Stimulated activated CD8-positive, alpha-beta memory T cell treated with anti-CD3 and anti-CD28 coated beads, Interleukin-4, amount 100 ng/mL, for 48 hours (primary cell): ENCODE data around the gene CTAG1A.
"Not testable (repeated sequence)": the region's sequence is repeated elsewhere in the genome, so short reads cannot be mapped to it uniquely, and the experiment has no call there.

Source experiments
- DNase-seq: peaks from one replicate; pipeline ENCODE4 v3.0.0-alpha.2; 2020

Gene CTAG1A

DNA sequence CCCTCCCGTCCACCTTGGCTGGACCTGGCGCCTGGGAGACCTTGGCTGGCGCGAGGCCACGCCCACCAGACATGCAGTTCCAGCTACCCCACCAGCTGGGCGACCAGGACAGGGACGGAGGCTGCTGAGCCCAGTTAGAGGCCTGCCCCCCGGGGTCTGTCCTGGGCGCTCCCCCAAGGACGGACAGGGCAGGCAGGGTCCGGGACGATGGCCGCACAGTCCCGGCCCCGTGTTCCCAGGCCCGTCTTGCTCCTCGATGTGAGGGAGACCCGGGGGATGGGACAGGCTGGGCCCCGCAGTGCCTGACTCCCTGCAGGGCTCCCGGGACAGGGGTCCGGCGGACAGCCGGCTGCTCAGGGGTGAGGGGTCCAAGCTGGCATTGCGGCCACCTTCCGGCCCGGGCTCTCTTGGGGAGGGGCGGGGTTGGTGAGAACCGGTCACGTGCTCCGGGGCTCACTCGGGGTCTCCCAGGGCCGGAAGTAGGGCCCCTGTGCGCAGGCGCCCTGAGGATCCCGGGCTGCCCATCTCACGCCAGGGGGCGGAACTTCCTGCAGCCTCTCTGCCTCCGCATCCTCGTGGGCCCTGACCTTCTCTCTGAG lies at the start of gene CTAG1A:
CTAG1A (plus strand) TSS at position 549 of the 599 bp plus-strand sequence. CDS start 74 bp downstream, outside the sequence.
- DNase-seq: not testable (repeated sequence)

DNA sequence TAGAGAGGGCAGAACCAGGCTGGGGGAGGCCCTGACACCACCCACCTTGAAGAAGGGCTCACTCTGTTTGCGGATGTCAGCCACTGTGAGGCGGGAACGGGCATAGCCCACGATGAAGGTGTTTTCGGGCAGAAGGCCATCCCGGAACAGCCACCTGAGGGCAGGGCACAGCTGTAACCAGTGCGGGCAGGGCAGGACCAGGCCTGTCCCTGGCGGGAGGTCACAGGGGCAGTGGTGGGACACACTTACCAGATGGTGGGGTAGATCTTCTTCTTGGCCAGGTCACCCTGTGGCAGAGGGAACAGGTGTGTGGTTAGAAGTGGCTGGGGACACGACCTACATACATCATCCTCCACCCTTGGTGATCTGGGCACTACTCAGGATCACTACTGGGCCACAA lies 49.0 kb upstream of the CTAG1A start:
- DNase-seq: no peak

DNA sequence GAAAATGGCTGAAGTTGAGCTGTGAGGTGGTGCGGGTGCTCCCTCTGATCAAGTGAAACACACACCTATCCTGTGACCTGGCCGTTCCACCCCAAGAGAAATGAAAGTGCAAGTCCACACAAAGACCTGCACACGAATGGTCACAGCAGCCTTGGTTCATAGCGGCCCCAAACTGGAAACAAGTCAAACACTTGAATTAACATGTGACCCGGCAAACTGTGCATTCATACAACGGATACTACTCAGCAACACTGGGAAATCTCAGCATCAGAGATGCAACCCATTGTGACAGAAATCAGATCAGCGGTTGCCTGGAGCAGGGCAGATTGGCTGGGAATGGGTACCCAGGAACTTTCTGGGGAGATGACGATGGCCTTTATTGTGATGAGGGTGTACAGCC lies 45.9 kb upstream of the CTAG1A start:
- DNase-seq: no peak

DNA sequence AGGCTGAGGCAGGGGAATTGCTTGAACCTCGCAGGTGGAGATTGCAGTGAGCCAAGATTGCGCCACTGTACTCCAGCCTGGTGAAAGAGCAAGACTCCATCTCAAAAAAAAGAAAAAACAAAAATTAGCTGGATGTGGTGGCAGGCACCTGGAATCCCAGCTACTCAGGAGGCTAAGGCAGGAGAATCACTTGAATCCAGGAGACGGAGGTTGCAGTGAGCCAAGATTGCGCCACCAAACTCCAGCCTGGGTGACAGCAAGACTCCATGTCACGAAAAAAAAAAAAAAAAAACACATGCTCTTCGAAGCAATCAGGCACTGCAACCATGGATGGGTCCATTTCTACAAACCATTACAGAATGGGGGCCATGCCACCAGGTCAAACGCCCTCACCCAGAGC lies 44.6 kb upstream of the CTAG1A start:
- DNase-seq: not testable (repeated sequence)

DNA sequence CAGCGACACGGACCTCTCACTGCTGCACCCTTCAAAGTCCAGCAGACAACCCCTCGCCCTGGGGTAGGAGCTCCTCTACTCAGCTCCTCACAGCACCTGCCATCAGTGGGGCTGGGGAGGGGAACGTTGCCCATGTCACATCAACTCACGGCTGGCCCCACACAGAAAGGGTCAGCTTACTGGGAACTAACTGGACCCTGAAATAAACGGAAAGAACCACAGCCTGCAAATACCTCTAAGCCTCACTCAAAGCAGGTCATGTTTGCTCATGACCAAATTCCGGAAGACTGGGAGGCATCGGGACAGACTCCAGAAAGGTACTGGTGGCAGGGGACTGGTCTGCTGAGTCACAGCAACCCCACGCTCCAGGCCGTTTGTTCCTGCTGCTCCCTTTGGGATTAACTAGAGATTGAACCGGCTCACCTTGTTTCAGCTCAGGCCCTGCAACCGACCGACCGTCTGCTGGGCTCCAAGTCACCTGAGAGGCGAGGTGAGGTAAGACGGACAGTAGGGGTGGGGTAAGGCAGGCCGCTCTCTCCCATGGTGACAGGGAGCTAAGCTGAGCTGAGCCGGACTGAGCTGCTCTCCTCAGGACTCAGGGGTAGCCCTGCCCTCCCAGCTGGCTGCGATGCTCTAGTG lies 43.9 kb upstream of the CTAG1A start:
- no peak for DNase-seq

DNA sequence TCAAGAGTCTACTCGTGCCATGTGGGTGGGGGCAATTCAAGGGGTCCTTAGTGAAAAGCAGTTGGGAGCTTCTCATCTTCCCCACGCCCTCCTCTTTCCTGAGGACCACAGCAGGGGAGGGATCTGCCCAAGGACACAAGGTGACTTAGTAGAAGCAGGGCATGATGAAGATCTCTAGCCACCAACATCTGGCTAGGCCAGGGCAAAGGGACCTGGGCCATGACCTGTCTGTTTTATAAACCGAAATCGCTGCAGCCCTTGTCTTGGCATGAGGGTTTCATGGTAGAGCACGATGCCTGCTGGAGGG lies 43.4 kb upstream of the CTAG1A start:
- no peak for DNase-seq

DNA sequence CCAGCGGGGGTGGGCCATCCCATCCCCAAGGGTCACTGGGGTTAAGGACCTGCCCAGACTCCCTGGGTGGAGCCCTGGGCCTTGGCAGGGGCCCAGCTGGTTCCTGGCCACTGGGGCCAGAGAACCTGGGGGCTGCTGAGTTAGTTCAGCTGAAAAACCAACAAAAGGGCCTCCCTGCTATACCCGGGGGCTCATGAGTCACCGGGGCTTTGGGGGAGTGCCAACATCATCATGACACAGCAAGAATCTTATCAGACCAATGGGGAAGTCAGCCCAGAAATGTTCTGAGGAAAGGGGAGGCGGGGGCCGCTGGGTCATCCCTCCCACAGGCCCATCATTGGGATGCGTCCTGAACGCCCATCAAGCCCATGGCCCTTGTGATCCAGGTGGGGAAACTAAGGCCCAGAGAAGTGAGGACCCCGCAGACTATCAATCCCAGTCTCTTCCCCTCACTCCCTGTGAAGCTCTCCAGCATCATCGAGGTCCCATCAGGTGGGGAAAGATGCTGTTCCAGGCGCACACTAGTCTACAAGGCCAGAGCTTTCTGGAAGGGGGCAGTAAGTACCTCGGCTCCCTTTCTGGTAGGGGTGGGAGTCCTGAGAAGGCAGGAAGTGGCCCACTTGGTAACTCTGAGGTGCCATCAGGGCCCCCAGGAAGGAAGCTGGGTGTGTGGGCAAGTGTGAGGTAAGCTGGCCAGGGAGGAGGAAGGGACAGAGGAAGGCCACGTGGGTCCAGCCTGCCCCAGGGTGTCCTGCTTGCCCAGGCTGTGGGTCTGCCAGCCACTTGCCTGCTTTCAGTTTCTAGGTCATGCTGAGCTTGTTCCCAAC lies 42.8 kb upstream of the CTAG1A start:
- DNase-seq: peak; percentile 71

DNA sequence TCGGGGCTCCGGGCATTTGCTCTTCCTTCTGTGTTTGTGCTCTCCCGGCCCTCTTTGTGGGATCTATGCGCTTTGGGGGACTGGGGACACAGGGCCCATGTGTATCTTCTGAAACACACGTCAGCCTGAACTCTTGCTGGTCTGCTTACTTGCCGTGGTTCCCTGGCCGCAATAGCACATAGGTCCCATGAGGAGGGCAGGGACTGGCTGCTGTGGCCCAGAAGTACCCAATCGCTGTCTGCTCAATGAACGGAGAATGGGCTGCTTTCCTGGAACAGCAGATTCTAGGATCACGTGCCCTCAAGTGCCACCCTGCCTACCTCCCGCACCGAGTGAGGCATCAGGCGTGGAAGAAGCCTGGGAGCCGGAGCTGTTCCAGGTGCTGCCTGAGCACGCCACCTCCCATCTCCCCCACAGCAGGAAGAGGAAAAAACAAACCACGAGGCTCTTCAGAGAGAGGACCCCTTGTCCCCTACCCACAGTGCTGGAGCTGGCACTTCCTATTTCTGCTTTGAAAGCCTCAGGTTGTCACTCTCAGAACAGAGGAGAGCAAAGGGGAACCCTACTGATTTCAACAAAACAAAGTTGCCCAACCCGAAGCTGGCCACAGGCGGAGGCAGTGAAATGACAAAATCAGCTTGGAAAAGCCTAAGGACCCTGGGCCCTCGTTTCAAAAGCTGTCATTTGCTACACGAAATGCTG lies 42.1 kb upstream of the CTAG1A start:
- DNase-seq: peak; percentile 56

DNA sequence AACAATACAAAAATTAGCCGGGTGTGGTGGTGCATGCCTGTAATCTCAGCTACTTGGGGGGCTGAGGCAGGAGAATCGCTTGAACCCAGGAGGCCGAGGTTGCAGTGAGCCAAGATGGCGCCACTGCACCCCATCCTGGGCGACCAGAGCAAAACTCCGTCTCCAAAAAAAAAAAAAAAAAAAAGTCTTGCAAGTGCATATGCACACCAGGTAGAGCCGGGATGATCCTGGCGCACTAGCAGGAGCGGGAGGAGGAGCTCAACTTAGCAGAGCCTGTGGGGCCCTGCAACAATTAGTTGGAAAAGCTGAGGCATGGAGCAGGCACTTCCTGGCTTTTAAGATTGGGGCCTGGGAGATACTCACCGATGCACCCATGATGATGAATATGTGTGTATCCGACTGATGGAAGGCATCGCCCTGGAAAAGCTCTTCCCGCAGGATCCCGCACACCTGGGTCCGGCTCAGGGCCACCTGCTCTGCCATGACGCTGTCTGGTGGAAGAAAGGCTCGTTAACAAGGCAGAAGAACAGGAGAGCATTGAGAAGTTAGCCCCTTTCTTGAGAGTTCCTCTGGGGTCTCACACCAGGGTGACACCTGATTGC lies 39.2 kb upstream of the CTAG1A start:
- no peak for DNase-seq

DNA sequence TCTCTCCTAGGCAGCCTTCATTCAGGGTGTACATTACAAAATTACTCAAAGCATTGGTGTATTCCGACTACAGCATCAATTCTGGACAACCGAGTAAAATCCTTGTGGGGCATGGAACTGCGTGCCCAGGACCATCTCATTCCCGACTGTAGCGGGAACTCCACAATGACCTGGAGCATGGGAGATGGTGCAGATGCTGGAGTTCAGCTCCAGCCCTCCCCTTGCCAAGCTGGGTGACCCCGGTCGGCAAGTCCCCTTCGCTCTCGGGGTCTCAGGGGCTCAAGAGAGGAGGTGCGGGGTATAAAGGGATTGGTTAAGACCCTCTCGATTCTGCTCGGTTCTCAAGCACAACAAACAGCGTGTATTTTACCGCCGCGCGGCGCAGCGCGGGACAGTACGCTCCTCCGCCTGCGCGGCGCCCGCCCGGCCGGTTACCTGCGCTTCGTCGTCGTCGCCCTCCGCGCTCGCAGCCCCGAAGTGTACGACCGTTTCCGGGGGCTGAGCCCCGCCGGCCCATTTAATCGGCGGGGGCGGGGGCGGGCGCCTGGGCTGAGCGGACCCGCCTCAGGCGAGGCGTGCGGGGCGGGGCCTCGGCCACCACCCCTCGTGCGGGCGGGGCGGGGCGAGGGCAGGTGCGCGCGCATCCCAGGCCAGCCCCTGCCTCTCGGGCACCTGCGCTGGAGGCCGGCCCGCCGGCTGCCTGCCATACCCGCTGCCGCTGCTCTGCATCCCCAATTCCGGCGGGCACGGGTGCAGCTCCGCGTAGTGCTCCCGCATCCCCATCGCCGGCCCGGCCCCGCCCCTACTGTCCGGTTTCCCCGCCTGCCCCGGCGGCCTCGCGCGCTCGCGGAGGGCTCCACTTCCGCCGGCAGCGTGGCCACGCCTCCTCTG lies 38.3 kb upstream of the CTAG1A start, which contains the start of gene G6PD:
G6PD (minus strand) TSS at position 493 of the 891 bp plus-strand sequence. CDS start 691 bp downstream, outside the sequence.
- DNase-seq: peak; percentile 83

DNA sequence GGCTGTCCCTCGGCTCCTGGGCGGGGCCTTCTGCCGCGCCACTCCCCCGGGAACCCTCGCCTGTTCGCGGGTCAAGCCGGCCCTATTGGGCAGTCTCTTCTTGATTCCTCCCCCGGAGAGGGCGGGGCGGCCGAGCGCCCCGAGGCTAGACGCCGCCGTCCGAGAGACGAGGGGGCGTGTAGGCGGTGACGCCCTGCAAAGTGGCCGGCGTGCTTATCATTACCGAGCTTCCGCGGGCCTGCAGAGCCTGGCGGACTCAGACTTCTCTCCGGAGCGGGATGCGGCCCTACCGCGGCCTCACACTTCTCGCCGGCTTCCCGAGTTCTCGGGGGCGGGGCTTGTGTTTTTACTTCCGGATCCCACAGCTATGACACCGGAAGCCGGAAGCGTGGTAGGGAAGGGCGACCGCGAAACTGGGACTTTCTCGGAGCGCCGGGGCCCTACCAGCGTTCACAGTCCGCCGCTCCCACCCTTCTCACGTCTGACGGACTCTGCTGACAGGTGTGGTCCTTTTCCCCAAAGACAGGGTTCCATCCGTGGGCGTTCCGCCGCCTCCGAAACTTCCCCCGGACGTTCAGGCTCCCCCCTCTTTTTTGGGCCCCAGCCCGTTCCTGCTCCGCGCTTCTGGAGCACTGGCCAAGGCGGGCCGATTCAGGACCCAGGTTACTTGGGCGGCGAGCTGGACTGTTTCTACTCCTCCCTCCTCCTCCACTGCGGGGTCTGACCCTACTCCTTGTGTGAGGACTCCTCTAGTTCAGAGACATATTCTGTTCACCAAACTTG lies 37.5 kb upstream of the CTAG1A start, which contains the start of gene IKBKG:
IKBKG (plus strand) TSS at position 376 of the 783 bp plus-strand sequence. CDS start 4,383 bp downstream, outside the sequence.
- DNase-seq: peak; percentile 90

DNA sequence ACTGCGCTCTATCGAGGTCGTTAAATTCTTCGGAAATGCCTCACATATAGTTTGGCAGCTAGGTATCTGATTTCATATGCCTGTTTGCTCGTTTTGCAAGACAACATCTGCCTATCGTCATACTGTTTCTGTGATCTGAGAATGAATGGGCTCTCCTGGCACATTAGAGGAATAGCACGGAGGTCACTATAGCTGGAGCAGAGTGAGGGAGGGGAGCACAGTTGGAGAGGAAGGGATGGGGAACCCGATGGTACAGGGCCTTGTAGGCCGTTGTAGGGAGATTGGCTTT lies 37.0 kb upstream of the CTAG1A start:
- no peak for DNase-seq

DNA sequence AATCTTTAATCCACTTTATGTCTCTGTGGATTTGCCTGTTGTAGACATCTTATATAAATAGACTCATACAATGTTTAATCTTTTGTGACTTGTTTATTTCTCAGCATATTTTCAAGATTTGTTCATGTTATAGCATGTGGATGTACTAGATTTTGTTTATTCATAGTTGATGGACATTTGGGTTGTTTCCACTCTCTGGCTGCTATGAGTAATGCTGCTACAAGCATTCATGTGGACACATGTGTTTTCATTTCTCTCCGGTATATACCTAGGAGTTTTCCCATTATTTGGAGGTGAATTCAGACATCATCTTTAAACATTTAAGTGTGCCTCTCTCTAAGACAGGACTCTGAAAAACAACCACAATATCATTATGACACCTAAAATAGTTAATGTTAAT lies 35.2 kb upstream of the CTAG1A start:
- no peak for DNase-seq

DNA sequence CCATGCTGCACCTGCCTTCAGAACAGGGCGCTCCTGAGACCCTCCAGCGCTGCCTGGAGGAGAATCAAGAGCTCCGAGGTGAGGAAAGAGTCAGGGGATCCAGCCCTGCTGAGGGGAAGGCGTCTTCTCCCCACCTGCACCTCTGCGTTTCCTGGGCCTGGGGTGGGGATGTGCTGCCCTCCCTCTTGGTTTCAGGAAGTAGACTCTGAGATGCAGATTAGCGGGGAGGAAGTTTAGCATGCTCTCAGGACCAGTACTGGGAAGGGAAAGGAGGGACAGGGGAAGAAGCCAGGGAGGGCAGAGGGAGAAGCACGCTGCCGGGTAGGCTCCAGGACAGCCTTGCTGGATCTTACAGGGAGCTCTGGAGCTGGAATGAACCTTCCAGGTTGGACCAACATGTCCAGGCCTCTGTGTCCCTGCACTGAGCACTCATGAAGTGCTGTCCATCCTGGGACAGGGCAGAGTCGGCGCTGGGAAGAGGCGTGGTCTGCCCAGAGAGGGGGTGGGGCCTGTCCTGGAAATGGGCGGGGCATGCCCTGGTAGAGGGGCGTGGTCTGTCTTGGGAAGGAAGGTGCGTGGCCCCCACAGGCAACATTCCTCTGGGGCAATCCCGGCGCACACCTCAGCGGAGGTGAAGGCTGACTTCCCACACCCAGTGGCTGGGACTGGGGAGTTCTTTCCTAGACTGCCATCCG lies 32.7 kb upstream of the CTAG1A start:
- not testable (repeated sequence) for DNase-seq

DNA sequence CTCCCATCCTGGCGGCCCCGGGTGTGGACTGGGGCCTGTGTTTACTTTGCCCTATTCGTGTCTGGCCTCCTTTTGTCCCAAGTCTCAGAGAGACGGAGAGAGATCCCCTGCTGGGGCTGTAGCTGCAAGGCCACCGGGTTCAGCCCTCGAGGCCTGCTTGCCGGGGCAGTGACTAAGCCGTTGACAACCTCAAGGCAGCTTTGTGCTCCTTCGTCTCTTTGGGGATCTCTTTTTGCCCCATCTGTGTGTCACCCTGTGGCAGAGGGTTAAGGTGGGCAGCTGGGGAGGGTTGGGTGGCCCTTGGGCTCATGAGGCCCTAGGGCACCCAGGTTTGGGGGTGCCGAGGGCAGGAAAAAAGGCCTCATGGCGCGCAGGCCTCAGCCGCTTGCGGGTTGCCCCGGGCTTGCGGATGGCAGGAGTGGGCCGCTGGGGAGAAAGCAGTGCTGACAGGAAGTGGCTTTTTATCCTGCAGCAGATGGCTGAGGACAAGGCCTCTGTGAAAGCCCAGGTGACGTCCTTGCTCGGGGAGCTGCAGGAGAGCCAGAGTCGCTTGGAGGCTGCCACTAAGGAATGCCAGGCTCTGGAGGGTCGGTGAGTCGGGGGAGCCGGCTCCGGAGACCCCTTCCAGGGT lies 26.8 kb upstream of the CTAG1A start:
- DNase-seq: not testable (repeated sequence)

DNA sequence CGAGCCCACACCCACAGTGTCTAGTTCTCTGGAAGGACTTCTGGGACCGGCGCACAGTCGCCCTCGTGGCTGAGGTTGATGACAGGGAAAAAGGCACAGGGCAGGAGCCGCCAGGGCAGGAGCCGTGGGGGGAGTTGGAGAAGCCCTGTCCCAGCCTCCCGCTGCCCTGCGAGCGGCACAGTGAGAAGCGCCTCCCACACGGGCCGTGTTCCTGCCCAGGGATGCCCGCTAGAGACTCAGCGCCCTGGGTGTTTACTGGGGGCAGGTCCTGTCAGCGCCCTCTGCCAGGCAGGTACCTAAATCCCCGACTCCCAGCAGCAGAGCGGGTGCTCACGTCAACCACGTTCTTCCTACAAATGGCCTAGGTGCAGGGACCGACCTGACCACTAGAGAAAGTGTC lies 26.0 kb upstream of the CTAG1A start:
- not testable (repeated sequence) for DNase-seq

DNA sequence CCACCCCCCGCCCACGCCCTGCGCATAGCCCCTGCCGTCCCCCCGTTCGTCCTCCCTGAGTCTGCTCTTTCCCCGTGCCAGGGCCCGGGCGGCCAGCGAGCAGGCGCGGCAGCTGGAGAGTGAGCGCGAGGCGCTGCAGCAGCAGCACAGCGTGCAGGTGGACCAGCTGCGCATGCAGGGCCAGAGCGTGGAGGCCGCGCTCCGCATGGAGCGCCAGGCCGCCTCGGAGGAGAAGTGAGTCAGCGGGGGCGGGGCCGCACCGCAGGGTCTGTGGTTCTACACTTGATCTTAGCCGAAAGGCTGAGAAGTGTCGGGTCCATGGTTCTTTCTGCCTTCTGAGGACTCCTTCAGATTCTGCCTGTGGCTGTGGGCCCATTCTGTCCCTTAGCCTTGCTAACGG lies 24.6 kb upstream of the CTAG1A start:
- DNase-seq: not testable (repeated sequence)

DNA sequence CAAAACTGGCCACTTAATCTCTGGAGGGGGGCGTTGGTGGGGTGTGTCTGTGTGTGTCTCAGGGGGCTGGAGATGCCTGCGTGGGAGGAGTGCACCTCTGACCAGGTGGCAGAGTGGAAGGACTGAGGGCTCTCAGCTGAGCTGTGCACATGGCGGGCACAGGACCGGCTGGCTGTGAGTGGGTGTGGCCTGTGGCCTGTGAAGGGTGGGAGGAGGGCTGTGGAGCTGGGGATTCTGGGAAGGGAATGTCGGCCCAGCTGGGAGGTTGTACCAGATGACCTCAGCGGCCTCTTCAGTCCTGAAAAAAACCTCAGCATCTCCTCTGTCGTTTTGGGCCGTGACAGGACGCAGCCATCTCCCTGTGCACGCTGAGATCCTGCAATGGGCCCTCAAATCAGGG lies 22.6 kb upstream of the CTAG1A start:
- not testable (repeated sequence) for DNase-seq

DNA sequence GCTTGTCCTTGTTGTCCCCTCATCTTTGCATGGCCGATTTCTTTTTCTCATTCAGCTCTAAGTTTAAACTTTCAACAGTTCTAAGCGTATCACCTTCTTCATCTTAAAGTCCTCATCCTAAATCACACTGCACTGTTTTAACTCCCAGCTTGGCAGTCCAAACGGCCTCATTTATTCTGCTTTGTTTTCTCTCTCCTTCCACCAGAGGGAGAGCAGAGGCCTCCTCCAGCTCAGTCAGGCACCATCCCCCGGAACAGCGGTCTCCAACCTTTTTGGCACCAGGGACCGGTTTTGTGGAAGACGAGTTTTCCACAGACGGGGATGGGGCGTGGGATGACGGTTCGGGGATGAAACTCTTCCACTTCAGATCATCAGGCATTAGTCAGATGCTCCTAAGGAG lies 14.6 kb upstream of the CTAG1A start:
- DNase-seq: not testable (repeated sequence)

DNA sequence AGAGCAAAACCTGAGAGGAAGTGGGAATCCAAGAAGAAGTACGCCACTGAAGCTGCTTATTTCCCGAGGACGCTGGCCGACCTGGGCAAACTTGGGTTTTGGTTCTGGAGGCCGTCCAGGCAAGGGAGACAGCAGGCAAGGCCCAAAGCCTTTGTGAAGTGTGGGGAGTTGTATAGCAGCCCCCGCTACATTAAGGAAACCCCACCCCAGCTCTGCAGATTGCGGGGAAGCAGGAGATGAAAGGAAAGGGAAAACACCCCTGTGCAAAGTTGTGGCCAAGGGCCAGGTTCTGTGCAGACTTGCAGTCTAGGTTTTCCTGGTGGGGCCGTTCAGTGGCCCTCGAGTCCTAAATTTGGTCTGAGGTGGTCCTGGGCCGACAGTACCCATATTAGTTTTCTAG lies 11.9 kb upstream of the CTAG1A start:
- not testable (repeated sequence) for DNase-seq
